A673 (cell line): Measurements from ENCODE around the gene PIK3CD.

Experiments used
- CTCF ChIP-seq: fragments of 300-800, 200-600 bp; sonication (generic); conservative IDR thresholded peaks from 2 replicates; pipeline ENCODE4 v1.5.1; 2017; ENCODE audit warnings: low read depth, mild to moderate bottlenecking, antibody characterized with exemption, low read length, moderate library complexity, mixed read lengths
- EZH2 ChIP-seq: fragments of 200-600 bp; sonication (generic); IDR thresholded peaks from 2 replicates; pipeline ENCODE4 v1.6.1; 2017; ENCODE audit warnings: borderline replicate concordance, low read depth, mild to moderate bottlenecking, mixed read lengths, antibody characterized with exemption, low read length; ENCODE audit not compliant: poor library complexity, severe bottlenecking

- TF ChIP-seq CTCF (no peak), EZH2 (no peak)
These were observed 44.2 kb upstream of the PIK3CD start for GRCh38 chr1:9607352-9607751.
